GM19238 (cell line): Measurements from ENCODE around the gene ABTB2.
"Not testable (repeated sequence)": the region's sequence is repeated elsewhere in the genome, so short reads cannot be mapped to it uniquely, and the experiment has no call there.

Experiments used
- DNase-seq: peaks from one replicate; pipeline ENCODE4 v3.0.0; 2011; ENCODE audit warnings: low spot score; ENCODE audit not compliant: insufficient read length

Gene ABTB2

DNA sequence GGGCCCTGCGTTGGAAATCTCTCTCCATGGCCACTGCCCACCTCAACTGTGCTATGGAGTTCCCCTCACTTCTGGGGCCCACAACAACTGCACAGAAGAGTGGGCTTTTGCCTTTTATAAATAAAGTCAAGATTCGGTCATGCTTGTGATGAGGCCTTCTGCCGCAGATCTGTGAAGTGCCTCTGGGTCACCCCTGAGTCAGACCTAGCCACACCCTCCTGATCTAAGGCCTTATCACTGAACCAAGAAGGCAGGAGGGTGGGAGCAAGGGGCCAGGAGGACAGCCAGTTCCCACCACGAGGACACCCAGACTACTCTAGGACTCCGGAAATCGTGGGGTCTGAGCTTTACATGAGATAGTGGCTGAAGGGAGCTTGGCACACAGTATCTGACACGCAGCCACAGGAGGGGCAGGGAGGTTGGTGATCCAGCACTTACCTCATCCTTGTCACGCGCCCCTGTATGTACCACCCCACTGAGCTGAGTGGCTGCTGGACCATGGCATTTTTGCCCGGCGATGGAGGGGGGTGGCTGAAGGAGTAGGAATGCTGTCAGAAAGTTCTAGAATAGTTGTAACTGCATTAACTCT is 115.7 kb downstream of the ABTB2 start:
- DNase-seq, result no peak

DNA sequence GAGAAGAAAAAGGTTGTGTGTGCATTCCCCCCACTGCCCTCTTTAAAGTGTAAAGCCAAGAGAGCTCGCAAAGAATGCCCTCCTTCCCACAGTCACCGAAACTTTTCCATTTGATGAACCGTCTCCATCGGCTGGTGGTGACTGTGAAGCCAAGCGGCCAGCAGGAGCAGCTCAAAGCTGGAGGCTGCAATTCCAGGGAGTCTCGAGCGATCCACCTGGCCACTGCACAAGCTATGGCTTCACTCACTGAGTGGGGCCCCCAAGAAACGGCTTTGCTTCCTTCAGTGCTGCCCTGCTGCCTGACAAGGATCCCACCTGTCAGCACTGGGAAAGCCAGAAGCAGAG is 117.7 kb downstream of the ABTB2 start:
- DNase-seq, result no peak

DNA sequence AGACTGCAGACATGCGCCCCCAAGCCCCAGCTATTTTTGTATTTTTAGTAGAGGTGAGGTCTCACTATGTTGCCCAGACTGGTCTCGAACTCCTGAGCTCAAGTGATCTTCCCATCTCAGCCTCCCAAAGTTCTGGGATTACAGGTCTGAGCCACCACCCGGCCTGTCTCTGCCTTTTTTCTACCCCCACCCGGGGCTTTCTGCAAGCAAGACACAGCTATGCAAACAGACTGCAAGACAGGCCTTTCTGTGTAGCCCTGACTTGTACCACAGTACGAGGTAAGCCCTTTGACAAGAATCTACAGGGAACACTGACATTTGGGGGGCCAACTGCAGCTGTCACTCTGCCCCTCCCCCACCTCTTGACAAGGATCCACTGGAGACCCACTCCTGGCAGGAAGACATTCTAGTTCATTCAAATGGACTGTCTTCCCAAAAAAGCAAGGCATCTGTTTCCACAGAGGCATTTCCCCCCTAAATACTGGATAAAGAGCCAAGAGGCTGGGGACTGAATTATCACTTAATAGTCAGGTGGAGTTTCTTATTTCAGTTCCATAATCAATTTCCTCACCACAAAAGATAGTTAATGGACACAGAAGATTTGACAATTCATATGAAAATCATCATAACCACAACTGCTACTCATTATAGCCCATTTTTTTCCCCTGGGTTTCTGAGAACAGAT is 118.2 kb downstream of the ABTB2 start:
- no peak for DNase-seq

DNA sequence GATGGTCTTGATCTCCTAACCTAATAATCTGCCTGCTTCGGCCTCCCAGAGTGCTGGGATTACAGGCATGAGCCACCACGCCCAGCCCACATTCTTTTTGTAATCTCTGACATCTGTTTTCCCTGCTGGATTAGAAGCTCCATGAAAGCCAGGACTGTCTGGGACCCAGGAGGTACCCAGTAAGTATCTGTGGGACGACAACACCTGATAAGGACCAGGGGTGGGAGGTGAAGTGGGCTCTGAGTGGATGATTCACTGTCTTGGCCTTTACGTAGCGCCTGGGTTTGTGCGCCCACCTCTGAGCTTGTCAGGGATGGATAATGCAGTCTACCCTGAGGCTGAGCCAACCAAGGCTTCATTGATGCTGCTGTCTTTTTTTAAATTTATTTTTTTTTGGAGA is 118.8 kb downstream of the ABTB2 start:
- no peak for DNase-seq

DNA sequence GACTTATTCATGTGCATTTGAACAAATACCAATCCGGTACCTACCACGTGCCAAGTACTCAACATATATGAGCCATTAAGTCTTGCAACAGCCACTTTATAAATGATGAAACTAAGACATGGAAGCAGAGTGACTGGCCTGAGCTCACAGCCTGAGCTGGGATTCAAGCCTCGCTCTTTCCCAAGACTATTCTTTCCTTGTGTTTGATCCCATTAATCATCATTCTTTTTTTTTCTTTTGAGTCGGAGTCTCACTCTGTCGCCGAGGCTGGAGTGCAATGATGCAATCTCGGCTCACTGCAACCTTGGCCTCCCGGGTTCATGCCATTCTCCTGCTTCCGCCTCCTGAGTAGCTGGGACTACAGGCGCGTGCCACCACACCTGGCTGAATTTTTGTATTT is 119.3 kb downstream of the ABTB2 start:
- DNase-seq, result no peak

DNA sequence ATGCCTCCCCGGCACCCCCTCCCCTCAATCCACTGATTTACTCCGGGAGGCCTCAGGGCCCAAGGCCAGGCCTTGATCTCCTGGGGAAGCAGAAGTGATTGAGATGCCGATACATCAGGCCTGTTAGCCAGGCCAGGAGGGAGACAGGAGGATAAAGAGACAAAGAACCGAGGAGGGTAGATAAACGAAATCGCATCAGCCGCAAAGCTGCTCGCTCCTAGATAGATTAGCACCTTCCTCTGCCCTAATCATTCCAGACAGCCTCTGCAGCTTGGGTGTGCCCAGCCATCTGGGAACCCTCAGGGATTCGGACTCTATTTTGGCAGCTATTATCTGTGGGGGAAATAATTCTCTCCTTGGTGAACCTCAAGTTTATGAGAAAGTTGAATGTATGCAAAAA is 121.2 kb downstream of the ABTB2 start:
- no peak for DNase-seq

DNA sequence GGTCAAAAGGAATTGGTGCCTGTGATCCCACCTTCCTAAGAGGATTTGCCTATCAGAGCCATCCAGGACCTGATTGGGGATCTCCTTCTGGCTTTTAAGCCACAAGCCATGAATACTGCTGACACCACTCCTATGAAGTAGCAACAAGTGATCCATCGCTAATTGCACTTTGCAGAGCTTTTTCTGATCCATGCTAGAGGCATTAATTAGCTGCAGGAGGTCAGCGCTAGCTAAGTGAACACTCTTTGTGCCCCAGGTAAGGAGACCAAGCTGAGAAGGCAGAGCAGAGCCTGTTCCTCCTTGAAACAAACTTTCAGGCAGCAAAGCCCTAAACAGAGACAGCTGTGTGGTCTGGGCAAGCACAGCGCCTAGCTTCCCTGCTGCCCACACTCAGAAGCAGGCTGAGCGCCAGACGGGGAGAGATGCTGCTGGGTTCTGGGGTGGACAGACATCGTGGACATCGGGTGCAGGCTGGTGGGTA is 122.2 kb downstream of the ABTB2 start:
- DNase-seq, result no peak

DNA sequence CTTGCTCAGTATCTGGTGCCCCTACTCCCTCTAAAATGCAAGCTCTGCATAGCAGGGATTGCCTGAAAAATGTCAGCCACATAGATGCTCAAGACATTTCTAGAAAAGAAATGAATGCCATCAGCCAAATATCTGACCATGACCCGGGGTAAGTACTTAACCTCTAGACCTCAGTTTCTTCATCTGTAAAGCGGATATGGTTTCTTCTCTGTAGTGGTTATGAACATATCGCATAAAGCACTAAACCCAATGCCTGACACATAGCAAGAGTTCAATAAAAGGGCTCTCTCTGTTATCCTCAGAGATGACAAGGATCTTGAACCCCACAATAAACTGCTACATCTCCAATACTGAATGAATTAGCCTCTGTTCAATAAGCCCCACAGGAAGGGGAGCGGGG is 122.6 kb downstream of the ABTB2 start:
- DNase-seq, result no peak

DNA sequence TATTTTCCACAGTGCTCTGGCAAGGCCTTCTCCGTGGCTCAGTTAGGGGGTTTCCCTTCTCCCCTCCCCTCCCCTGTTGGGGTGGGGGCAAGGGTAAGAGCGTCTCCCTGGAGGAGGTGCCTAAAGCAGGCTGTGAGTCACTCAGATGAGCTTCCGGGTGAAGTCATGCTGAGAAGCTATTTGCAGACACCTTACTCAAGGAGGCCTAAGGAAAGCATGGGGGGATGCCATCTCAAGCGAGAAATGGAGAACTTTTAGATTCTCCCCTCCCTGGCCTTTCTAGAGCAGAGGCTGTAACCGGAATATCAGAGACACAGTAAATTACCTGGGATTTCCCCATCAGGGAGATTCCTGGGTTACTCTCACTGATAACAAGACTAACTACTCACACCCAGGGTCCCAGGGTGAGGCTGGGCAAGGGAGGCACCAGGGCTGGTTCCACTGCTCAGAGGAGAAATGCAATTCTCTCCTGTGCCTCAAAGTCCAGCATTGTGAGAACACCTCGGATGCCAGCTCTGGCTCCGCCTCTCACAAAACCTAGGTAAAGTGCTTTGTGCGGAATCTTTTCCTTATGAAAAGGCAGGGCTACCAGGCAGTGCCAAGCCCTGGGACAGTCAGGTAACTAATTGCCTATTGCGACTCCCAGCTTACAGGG is 123.6 kb downstream of the ABTB2 start:
- DNase-seq, result peak; percentile 47

DNA sequence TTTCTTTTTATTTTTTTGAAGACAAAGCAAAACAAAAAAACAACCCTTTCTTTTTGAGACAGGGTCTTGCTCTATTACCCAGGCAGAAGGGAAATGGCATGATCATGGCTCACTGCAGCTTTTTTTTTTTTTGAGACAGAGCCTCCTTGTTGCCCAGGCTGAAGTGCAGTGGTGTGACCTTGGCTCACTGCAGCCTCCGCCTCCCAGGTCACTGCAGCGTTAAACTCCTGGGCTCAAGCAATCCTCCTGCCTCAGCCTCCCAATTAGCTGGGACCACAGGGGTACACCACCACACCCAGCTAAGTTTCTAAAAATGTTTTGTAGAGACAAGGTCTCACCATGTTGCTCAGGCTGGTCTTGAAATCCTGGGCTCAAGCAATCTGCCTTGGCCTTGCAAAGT is 124.6 kb downstream of the ABTB2 start:
- DNase-seq, result no peak

DNA sequence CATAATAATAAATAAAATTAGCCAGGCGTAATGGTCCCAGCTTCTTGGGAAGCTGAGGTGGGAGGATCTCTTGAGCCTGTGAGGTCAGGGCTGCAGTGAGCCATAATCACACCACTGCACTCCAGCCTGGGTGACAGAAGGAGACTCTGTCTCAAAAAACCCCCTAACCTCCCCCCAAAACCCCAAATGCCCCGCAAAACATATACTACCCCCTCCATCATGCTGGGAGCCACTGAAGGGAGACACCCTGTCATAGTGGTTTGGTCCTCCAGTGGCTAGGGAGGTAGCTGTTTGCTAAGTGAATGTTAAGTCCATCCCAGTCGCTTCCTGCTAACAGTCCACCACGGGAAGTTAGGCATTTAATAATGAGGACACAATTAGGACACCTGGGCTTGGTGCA is 125.0 kb downstream of the ABTB2 start:
- no peak for DNase-seq

DNA sequence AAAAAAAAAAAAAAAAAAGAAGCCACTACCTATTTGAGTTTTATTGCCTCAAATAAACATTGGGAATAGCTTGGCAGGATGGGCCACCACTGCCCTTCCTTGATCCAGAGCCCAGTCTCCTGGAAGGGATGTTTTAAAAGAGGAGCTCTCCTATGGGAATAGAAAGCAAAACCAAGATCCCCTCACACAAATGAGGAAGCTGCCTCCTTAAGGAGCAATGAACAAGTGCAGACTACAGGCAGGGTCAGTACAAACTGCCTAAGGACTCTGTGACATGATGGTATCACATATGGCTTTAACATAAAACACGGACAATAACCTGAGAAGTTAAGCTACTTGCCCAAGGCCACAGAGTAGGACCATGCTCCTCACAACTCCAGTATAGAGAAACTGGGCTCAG is 131.6 kb downstream of the ABTB2 start:
- no peak for DNase-seq

DNA sequence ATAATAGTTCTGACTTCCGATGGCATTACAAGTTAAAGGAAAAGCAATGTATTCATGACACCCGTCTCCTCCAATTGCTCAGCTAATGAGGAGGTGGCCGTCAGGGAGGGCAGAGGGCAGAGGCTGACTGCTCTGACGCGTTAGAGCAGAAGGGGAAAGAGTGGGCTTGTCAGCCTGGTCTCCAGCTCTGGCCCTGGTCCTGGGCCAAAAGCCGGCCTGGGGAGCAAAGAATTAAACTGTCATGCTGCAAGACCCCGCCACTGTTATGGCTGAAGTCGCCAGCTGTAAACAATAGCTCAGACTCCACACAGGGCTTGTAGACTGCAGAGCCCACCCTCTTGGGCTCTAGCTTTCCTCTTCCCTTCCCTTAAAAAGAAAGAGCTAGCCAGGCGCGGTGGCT is 132.7 kb downstream of the ABTB2 start:
- no peak for DNase-seq

DNA sequence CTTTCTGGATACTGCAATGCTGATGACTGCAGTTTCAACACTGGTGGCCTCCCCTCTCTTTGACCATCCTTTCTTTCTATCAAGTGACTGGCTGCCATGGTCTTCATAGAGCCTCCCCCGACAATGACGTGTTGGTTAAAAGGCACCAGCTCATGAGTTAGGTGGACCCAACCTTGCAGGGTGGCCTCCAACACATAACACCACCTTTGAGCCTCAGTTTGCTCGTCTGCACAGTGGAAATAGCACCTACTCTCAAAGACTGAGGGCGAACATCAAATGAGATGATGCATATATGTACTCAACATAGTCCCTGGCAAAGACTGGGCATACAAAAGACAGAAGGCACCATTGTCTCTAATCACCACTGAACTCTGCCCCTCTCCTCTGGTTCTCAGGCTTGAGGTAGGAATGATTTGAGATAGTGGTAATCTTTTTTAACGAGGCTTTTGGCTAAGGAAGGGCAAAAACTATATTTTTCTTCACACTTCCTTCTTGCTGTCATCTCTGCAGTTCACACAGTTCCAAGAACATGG is 133.3 kb downstream of the ABTB2 start:
- DNase-seq, result no peak

DNA sequence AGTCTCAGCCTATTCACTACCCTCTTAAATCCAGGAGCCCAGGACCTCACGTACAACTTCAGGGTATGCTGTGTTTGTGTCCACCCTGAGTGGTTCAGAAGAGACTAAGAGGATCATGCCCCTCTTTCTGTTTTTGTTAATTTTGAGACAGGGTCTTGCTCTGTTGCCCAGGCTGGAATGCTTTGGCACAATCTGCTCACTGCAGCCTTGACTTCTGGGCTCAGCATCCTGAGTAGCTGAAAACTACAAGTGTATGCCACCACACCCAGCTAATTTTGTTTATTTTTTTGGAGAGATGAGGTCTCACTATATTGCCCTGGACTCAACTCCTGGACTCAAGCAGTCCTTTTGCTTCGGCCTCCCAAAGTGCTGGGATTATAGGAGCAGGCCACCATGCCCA is 133.9 kb downstream of the ABTB2 start:
- no peak for DNase-seq

DNA sequence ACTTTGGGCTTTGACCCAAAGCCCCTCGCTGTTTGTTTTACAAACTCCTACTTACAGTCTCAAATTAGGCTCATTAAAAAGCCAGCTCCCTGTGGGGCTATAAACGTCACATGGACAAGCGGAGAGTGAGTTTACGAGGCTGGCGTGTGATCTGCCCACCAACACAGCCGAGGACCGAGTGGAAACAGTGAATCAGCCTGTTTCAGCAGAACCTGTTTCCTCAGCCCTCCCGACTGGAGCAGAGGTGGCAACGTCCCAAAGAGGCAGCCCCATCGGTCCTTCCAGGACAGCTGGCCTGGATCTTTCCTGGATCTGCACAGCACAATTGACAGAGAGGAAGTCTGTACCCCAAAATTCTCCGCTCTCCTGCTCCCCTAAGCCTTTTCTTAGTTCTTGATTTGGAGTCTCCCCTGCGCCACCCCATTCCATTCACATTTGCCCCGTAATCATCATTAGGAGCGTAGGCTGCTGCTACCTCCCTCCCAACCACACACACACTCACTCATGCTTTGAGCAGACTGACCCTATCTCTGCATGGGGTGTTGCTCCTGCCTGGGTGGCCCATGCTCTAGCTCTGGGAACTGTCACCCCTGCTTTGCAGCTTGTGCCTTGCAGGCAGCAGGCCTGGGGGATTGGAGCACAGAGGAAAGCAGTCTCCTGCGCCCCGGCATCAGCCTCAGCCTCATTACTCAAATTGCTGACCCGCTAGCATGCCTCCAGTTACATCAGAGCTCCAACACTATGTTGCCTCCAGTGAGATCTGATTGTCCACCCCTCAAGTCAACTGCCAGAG is 134.6 kb downstream of the ABTB2 start:
- DNase-seq, result no peak

DNA sequence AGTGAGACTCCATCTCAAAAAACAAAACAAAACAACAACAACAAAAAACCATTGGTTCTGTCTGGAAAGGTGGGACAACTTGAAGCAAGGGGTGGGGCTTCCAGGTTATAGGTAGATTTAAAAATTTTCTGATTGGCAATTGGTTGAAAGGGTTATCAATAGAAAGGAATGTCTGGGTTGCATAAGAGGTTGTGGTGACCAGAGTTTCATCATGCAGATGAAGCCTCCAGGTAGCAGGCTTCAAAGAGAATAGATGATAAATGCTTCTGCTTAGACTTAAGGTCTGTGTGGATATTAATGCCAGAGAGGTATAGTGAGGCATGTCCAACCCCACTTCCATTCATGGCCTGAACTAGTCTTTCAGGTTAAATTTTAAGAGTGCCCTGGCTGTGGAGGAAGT is 135.8 kb downstream of the ABTB2 start:
- DNase-seq, result no peak

DNA sequence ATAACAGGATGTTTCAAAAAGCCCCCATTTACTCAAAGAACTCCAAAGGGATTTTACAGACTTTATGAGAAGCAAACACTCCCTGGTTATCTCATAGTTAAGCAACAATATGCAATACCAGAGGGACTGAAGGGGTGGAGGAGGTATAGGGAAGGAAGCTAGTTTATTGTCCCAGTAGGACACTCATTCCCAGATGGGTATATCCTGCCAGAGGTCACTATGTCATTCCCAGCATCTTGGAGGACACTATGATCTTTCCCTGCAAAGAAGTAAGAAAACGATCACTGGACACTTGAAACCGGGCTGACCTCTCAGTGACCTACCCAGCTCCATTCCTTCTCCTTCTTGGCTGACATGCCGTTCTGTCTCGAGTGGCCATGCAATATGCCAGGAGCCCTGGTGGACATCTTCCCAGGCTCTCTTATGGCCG is 137.9 kb downstream of the ABTB2 start:
- DNase-seq, result no peak

DNA sequence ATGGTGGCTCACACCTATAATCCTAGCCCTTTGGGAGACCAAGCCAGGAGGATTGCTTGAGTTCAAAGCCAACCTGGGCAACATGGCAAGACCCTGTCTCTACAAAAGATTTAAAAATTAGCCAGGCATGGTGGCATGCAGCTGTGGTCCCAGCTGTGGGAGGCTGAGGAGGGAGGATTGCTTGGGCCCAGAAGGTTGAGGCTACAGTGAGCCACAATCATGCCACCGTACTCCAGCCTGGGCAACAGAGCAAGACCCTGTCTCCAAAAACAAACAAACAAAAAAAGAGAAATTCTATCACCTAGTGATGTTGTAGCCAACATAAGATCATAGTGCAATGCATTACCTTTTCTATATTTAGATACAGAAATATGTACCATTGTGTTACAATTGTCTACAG is 138.5 kb downstream of the ABTB2 start:
- no peak for DNase-seq

DNA sequence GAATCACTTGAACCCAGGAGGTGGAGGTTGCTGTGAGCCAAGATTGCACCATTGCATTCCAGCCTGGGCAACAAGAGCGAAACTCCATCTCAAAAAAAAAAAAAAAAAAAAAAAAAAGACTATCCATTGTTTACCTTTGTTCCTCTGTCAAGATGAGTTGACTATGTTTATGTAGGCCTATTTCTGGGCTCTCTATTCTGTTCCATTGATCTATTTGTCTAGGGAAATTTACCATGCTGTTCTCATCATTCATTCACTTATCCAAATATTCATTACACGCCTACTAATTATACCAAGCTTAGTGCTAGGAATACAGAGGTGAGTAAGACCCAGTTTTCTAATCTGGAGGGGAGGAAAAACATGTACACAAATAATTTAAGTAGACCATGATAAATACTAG is 139.1 kb downstream of the ABTB2 start:
- not testable (repeated sequence) for DNase-seq

DNA sequence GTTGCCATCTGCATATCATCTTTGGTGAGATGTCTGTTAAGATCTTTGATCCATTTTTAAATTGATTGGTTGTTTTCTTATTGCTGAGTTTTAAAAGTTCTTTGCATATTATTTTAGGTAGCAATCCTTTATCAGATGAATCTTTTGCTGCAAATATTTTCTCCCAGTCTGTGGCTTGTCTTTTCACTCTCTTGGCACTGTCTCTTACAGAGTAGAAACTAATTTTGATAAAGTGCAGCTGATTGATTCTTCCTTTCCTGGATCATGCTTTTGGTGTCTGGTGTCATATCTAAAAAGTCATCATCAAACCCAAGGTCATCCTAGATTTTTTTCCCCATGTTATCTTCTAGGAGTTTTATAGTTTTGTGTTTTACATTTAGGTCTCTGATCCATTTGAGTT is 139.7 kb downstream of the ABTB2 start:
- no peak for DNase-seq

DNA sequence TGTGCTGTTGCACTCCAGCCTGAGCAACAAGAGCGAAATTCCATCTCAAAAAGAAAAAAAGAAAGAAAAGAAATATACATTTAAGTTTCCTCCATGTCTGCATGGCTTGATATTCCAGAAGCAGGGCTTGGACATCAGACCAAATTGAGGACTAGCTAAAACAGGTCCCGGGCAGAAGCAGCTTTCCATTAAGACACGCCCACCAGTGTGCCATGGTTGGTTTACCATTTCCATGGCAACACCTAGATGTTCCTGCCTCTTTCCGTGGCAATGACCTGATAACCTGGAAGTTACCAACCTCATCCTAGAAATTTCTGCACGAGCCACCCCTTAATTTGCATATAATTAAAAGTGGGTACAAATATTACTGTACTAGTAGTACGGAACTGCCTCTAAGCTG is 141.1 kb downstream of the ABTB2 start:
- DNase-seq, result no peak
